ENCODE results near the gene HPS5.

HPS5 gene

GRCh38 chr11:18319914-18320313, 2.0 kb downstream of the HPS5 start:
- TF ChIP-seq, protein P1, sequence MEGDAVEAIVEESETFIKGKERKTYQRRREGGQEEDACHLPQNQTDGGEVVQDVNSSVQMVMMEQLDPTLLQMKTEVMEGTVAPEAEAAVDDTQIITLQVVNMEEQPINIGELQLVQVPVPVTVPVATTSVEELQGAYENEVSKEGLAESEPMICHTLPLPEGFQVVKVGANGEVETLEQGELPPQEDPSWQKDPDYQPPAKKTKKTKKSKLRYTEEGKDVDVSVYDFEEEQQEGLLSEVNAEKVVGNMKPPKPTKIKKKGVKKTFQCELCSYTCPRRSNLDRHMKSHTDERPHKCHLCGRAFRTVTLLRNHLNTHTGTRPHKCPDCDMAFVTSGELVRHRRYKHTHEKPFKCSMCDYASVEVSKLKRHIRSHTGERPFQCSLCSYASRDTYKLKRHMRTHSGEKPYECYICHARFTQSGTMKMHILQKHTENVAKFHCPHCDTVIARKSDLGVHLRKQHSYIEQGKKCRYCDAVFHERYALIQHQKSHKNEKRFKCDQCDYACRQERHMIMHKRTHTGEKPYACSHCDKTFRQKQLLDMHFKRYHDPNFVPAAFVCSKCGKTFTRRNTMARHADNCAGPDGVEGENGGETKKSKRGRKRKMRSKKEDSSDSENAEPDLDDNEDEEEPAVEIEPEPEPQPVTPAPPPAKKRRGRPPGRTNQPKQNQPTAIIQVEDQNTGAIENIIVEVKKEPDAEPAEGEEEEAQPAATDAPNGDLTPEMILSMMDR (conservative IDR thresholded peaks at IDR 0.05; ENCODE audit: low read depth, low read length), result no peak
- no peak for DNase-seq (ENCODE audit: low read depth)
- no peak overlapping the region for H3K4me3 ChIP-seq (ENCODE audit: low read depth, low read length)

- H3K4me3 ChIP-seq (ENCODE audit: low read depth, low read length), result no peak overlapping the region
- DNase-seq (ENCODE audit: low read depth), result no peak
- TF ChIP-seq, protein P1 (conservative IDR thresholded peaks at IDR 0.05; ENCODE audit: low read depth, low read length), result no peak
Measured at GRCh38 chr11:18317551-18317950, 4.4 kb downstream of the HPS5 start.

- no peak for DNase-seq (ENCODE audit: low read depth)
- TF ChIP-seq, protein P1 (conservative IDR thresholded peaks at IDR 0.05; ENCODE audit: low read depth, low read length), result no peak
- no peak overlapping the region for H3K4me3 ChIP-seq (ENCODE audit: low read depth, low read length)
Measured at GRCh38 chr11:18315893-18316292, 6.0 kb downstream of the HPS5 start.

DNA sequence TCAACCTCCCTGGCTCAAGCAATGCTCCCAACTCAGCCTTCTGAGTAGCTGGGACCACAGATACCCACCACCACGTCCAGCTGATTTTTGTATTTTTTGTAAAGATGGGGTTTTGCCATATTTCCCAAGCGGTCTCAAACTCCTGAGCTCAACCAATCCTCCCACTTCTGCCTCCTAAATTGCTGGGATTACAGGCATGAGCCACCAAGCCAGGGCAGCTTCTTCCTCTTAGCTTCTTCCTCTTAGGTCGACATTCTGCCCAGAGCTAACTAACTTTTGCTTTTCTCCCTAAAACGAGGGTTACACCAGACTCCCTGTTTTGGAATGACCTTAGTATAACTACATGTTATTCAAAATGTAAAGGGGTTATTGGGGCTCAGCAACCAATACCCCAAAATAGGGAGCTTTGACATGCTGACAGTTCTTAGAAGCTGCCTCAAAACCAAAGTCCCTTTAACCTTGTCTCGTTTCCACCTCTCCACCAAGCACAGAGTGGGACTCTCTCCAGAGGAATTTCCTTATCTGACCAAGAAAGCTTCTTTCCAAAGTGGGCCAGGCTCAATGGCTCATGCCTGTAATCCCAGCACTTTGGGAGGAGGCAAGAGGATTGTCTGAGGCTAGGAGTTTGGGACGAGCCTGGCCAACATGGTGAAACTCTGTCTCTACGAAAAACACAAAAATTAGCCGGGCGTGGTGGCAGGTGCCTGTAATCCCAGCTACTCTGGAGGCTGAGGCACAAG, 7.0 kb downstream of the HPS5 start:
- DNase-seq (ENCODE audit: low read depth), result no peak
- TF ChIP-seq, protein P1 (conservative IDR thresholded peaks at IDR 0.05; ENCODE audit: low read depth, low read length), result no peak
- H3K4me3 ChIP-seq (ENCODE audit: low read depth, low read length), result no peak overlapping the region

DNA sequence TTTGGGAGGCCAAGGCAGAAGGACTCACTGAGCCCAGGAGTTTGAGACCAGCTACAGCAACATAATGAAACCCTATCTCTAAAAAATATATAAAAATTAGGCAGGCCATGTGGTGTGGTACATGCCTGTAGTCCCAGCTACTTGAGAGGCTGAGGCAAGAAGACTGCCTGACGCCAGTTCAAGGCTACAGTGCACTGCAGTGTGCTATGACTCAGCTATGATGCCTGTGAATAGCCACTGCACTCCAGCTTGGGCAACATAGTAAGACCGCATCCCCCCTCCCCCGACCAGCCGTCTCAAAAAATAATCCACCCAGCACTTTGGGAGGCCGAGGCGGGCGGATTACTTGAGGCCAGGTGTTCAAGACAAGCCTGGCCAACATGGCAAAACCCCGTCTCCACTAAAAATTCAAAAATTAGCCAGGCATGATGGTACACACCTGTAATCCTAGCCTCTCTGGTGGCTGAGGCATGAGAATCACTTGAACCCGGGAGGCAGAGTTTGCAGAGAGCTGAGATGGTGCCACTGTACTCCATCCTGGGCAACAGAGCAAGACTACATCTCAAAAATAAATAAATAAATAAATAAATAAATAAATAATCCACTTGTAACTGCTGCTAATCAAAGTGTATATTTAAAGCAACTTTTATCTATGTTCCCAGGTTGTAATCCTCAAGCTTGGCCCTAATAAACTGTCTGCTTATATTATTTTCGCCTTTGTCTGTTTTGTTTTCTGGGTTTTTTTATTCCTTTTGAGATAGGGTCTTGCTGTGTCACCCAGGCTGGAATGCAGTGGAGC, 7.8 kb downstream of the HPS5 start:
- peak; percentile 75 for DNase-seq (ENCODE audit: low read depth)
- no peak overlapping the region for H3K4me3 ChIP-seq (ENCODE audit: low read depth, low read length)
- TF ChIP-seq, protein P1 (conservative IDR thresholded peaks at IDR 0.05; ENCODE audit: low read depth, low read length), result no peak

GRCh38 chr11:18312663-18313420, 9.1 kb downstream of the HPS5 start:
- H3K4me3 ChIP-seq (ENCODE audit: low read depth, low read length), result no peak overlapping the region
- TF ChIP-seq, protein P1 (conservative IDR thresholded peaks at IDR 0.05; ENCODE audit: low read depth, low read length), result no peak
- peak; percentile 81 for DNase-seq (ENCODE audit: low read depth)
